ENCODE results near the gene STYXL2. TPM values are rescaled to one million over a fixed set of nuclear protein-coding genes. Genes with fewer than 3 reads are reported as not detected.

STYXL2 gene
- total RNA-seq, 4 donors from 2014 or later, result under 0.01 TPM; not detected in 3

- Histone ChIP-seq H3K27me3 (peaks cover 0 to 12% (median 0%) of the 10 kb centered on the region in 4 donors), H3K36me3 (no peaks in the 10 kb centered on the region), H3K9me3 (no peaks in the 10 kb centered on the region), H3K27ac (no peak overlapping the region), H3K4me1 (peaks cover 0 to 5% (median 0%) of the 10 kb centered on the region in 3 donors), H3K4me3 (no peak overlapping the region)
- no peak for TF ChIP-seq POLR2A (IDR thresholded peaks at IDR 0.05)
- no peak for TF ChIP-seq CTCF (IDR thresholded peaks at IDR 0.05)
- intact Hi-C loops (cut with DNase I), result no loop called here
- 39 to 50% methylated on average over 12 of the region's 12 CpGs for WGBS, 2 donors
- DNase-seq, result no peak
Measured at GRCh38 chr1:167105271-167106118, 11.6 kb downstream of the STYXL2 start.

- Histone ChIP-seq H3K27me3 (peaks cover 0 to 12% (median 0%) of the 10 kb centered on the region in 4 donors), H3K4me1 (peaks cover 0 to 5% (median 0%) of the 10 kb centered on the region in 3 donors), H3K4me3 (no peak overlapping the region), H3K9me3 (no peaks in the 10 kb centered on the region), H3K27ac (no peak overlapping the region), H3K36me3 (no peaks in the 10 kb centered on the region)
- intact Hi-C loops (cut with DNase I), result no loop called here
- WGBS, 2 donors, result 82% methylated on average over 4 of the region's 4 CpGs
- TF ChIP-seq CTCF (IDR thresholded peaks at IDR 0.05), result no peak
- DNase-seq, result no peak
Measured at GRCh38 chr1:167106119-167106461, 12.2 kb downstream of the STYXL2 start.

GRCh38 chr1:167107456-167107855, 13.6 kb downstream of the STYXL2 start:
- peaks cover 0 to 5% (median 0%) of the 10 kb centered on the region in 3 donors for H3K4me1 ChIP-seq
- H3K9me3 ChIP-seq, result no peaks in the 10 kb centered on the region
- TF ChIP-seq CTCF (IDR thresholded peaks at IDR 0.05) (no peak), POLR2A (IDR thresholded peaks at IDR 0.05) (no peak)
- DNase-seq, result no peak
- H3K36me3 ChIP-seq, result no peaks in the 10 kb centered on the region
- peaks cover 0 to 9% (median 0%) of the 10 kb centered on the region in 4 donors for H3K27me3 ChIP-seq
- intact Hi-C loops (cut with DNase I), result no loop called here
- no peak overlapping the region for H3K27ac ChIP-seq
- no peak overlapping the region for H3K4me3 ChIP-seq

- whole genome bisulfite sequencing, 2 donors, result 50% methylated on average over 1 to 2 of the region's 2 CpGs
- H3K36me3 ChIP-seq, result no peaks in the 10 kb centered on the region
- no peaks in the 10 kb centered on the region for H3K9me3 ChIP-seq
- TF ChIP-seq CTCF (IDR thresholded peaks at IDR 0.05) (no peak), POLR2A (IDR thresholded peaks at IDR 0.05) (no peak)
- intact Hi-C loops (cut with DNase I), result no loop called here
- H3K27me3 ChIP-seq, result peaks cover 0 to 14% (median 0%) of the 10 kb centered on the region in 4 donors
- DNase-seq, result no peak
- H3K4me3 ChIP-seq, result no peak overlapping the region
- H3K4me1 ChIP-seq, result peaks cover 0 to 5% (median 0%) of the 10 kb centered on the region in 3 donors
- no peak overlapping the region for H3K27ac ChIP-seq
Measured at GRCh38 chr1:167109125-167109524, 15.2 kb downstream of the STYXL2 start.

- intact Hi-C loops (cut with DNase I), result no loop called here
- no peak overlapping the region for H3K27ac ChIP-seq
- H3K4me1 ChIP-seq, result peaks cover 0 to 5% (median 0%) of the 10 kb centered on the region in 3 donors
- no peaks in the 10 kb centered on the region for H3K9me3 ChIP-seq
- no peak overlapping the region for H3K4me3 ChIP-seq
- no peak for DNase-seq
- H3K27me3 ChIP-seq, result peaks cover 0 to 20% (median 0%) of the 10 kb centered on the region in 4 donors
- 64 to 83% methylated on average over 3 of the region's 3 CpGs for WGBS, 2 donors
- TF ChIP-seq CTCF (IDR thresholded peaks at IDR 0.05), result no peak
- TF ChIP-seq POLR2A (IDR thresholded peaks at IDR 0.05), result no peak
- no peaks in the 10 kb centered on the region for H3K36me3 ChIP-seq
Measured at GRCh38 chr1:167110586-167110985, 16.7 kb downstream of the STYXL2 start.

Measured in esophagus squamous epithelium (tissue), 5 donors.